RWPE1 (cell line): ENCODE results near the gene RAB7A.

Experiments used
- CTCF ChIA-PET: fragments of 350-600 bp; sonication (Branson Sonifier 250); formaldehyde crosslinking; extraction: SDS; loops from one replicate; lab custom pipeline; 2021; lab: Yijun Ruan, JAX
- POLR2A ChIA-PET: fragments of 400-600 bp; formaldehyde crosslinking; extraction: SDS; loops from one replicate; lab custom pipeline; 2020; ENCODE audit warnings: antibody characterized with exemption; ENCODE audit not compliant: low non-redundant PET; lab: Yijun Ruan, JAX
- DNase-seq: peaks from one replicate; pipeline ENCODE4 v3.0.0; 2012; ENCODE audit warnings: low spot score
- H3K27ac ChIP-seq: fragments of 450-650 bp; 2 replicates; pipeline ENCODE4 v1.5.1; 2017
- CTCF ChIP-seq: fragments of 450-650 bp; conservative IDR thresholded peaks from 2 replicates; pipeline ENCODE4 v1.5.1; 2017; ENCODE audit warnings: low read depth, mild to moderate bottlenecking

The RAB7A gene

GRCh38 chr3:128726023-128727016 is at the start of gene RAB7A:
Gene RAB7A (plus strand): TSS chr3:128726183. CDS start chr3:128795368, 69,185 bp downstream.
- POLR2A ChIA-PET: interaction anchor here (1.0 to 1.2 kb wide), 2 partner anchors 43 to 46 kb away, joined by 4 to 6 read pairs; no protein-coding TSS in a partner anchor
- no peak for TF ChIP-seq CTCF
- CTCF ChIA-PET: interaction anchor here (0.6 to 1.0 kb wide), 7 partner anchors 18 to 1952 kb away, joined by 3 to 5 read pairs (median 3); no protein-coding TSS in a partner anchor
- peak; percentile 96 for DNase-seq
- peak within 1 kb of the TSS; percentile 90 for H3K27ac ChIP-seq

GRCh38 chr3:128679338-128679737 is 46.6 kb upstream of the RAB7A start:
- no peak for DNase-seq
- TF ChIP-seq CTCF: no peak
- ChIA-PET POLR2A (no interaction called here), CTCF (interaction anchor here (0.6 kb wide), 1 partner anchor 325 kb away, joined by 4 read pairs; no protein-coding TSS in a partner anchor)
- H3K27ac ChIP-seq: no peak overlapping the region

GRCh38 chr3:128680603-128681368 is 45.2 kb upstream of the RAB7A start:
- CTCF ChIA-PET: interaction anchor here (0.6 to 2.0 kb wide), 28 partner anchors 10 to 315 kb away, joined by 3 to 7 read pairs (median 3); partner anchors contain the start of genes ACAD9, RAB7A and RPN1
- peak; percentile 97 for DNase-seq

DNA sequence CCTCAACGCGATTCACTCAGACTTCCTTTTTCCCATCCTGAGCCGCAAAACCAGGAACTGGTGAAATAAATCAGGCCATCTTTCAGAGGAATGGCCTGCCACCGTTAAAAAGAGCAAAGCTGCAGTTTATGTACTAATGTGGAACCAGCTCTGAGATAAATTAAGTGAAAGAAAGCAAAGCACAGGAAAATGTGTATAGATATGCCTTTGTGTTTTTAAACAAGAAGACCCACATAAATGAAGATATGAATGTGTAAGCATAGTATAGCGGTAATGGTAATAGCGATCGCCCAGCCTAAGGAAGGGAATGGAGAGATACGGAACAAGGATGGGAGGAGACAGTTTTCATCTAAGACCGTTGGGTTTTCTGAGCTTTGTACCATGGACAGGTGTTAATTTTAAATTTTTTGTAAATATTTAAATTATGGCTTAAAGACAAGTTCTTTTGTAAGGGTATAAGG is 44.6 kb upstream of the RAB7A start:
- ChIA-PET CTCF (interaction anchor here (0.5 to 2.0 kb wide), 17 partner anchors 10 to 476 kb away, joined by 3 to 7 read pairs (median 3); partner anchors contain the start of genes ACAD9 and RAB7A), POLR2A (no interaction called here)
- peak overlapping the region; percentile 92 for H3K27ac ChIP-seq
- no peak for TF ChIP-seq CTCF
- DNase-seq: no peak

More at GRCh38 chr3:128680603-128681368, 45.2 kb upstream of the RAB7A start:
- H3K27ac ChIP-seq: peak overlapping the region; percentile 92
- peak; percentile 97 for TF ChIP-seq CTCF
- POLR2A ChIA-PET: interaction anchor here (0.8 to 1.2 kb wide), 2 partner anchors 45 to 113 kb away, joined by 3 to 6 read pairs; partner anchors contain the start of gene RAB7A

- ChIA-PET CTCF (no interaction called here), POLR2A (interaction anchor here (0.7 kb wide), 1 partner anchor 260 kb away, joined by 3 read pairs; no protein-coding TSS in a partner anchor)
- no peak for DNase-seq
- H3K27ac ChIP-seq: no peak overlapping the region
- TF ChIP-seq CTCF: no peak
Measured at GRCh38 chr3:128683957-128684356, 42.0 kb upstream of the RAB7A start.
